ENCODE data around the gene SETDB2. TPM values are rescaled to one million over a fixed set of nuclear protein-coding genes. Genes with fewer than 3 reads are reported as not detected.
A peak's percentile ranks its signal among the peaks of the same experiment; 100 is the strongest.

SETDB2 gene
- total and polyA plus RNA-seq, 2 of the 4 experiments (the other 2 are of a cell fraction), result 4.3 to 5.7 TPM

DNA sequence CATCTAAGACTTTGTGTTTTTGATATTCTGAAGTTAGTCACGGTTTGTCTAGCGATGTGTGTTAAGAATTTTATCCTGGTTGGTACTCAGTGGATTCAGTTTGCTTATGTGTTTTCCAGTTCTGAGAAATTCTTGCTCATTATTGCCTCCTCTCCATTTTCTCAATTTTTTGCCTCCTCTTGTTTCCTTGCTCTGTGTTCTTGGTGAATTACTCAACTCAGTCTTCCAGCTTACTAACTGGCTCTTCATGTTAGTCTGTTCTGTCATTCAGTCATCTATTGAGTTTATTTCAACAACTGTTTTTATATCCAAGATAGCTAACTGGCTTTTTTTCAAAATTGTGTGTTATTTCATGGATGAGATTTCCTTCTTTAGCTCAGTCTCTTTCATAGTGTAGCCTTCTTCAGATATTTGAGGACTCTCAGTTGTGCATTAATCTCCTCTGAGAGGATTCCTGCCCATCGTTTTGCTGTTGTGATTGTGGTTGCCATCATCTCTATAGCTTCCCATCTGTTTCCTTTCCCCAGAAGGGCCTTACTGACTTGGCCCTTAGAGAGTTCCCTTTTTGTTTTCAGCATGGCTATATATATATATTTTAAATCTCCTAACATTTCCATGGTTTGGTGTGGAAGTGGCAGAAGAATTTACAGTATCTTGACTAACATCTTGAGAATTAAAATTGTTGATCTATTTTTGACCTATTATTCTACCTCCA lies 6.2 kb downstream of the SETDB2 start:
- no TSS peak for BruUV-seq (replicated peaks)
- no peak for TF ChIP-seq RCOR1 (IDR thresholded peaks at IDR 0.05; ENCODE audit: insufficient replicate concordance, low read length)
- TF ChIP-seq SMC3 (IDR thresholded peaks at IDR 0.05; ENCODE audit: low read depth, low read length), result no peak
- no peak for TF ChIP-seq MAZ (IDR thresholded peaks at IDR 0.05; ENCODE audit: borderline replicate concordance, low read depth, low read length)
- no peak for TF ChIP-seq MXI1 (IDR thresholded peaks at IDR 0.05; ENCODE audit: borderline replicate concordance, low read depth, low read length)
- TF ChIP-seq BHLHE40 (IDR thresholded peaks at IDR 0.05; ENCODE audit: low read depth, low read length), result no peak
- no peak for TF ChIP-seq CEBPB (IDR thresholded peaks at IDR 0.05; ENCODE audit: low read depth, low read length)
- no peak for TF ChIP-seq RFX5 (IDR thresholded peaks at IDR 0.05; ENCODE audit: low read depth, low read length)
- TF ChIP-seq CHD1 (IDR thresholded peaks at IDR 0.05; ENCODE audit: low read depth, low read length), result no peak
- TF ChIP-seq MAFK (IDR thresholded peaks at IDR 0.05; ENCODE audit: low read depth, low read length), result no peak
- TF ChIP-seq, protein P1, sequence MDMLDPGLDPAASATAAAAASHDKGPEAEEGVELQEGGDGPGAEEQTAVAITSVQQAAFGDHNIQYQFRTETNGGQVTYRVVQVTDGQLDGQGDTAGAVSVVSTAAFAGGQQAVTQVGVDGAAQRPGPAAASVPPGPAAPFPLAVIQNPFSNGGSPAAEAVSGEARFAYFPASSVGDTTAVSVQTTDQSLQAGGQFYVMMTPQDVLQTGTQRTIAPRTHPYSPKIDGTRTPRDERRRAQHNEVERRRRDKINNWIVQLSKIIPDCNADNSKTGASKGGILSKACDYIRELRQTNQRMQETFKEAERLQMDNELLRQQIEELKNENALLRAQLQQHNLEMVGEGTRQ (IDR thresholded peaks at IDR 0.05; ENCODE audit: low read depth, low read length), result no peak
- no peak for TF ChIP-seq POLR2A (IDR thresholded peaks at IDR 0.05; ENCODE audit: low read depth, low read length)
- no peak for TF ChIP-seq FOS (IDR thresholded peaks at IDR 0.05; ENCODE audit: low read depth, low read length)
- TF ChIP-seq, protein P2, sequence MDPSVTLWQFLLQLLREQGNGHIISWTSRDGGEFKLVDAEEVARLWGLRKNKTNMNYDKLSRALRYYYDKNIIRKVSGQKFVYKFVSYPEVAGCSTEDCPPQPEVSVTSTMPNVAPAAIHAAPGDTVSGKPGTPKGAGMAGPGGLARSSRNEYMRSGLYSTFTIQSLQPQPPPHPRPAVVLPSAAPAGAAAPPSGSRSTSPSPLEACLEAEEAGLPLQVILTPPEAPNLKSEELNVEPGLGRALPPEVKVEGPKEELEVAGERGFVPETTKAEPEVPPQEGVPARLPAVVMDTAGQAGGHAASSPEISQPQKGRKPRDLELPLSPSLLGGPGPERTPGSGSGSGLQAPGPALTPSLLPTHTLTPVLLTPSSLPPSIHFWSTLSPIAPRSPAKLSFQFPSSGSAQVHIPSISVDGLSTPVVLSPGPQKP (IDR thresholded peaks at IDR 0.05; ENCODE audit: borderline replicate concordance, low read depth, low read length), result no peak
- TF ChIP-seq NFE2L2 (IDR thresholded peaks at IDR 0.05; ENCODE audit: low read depth, low read length), result no peak
- TF ChIP-seq RAD21 (IDR thresholded peaks at IDR 0.05; ENCODE audit: low read length), result no peak

More for the DNA sequence above, 6.2 kb downstream of the SETDB2 start:
- peak overlapping the region; percentile 26; the same call in 1 of the 2 replicates for H4K91ac ChIP-seq (ENCODE audit: insufficient read depth, low read depth, low read length)
- H4K8ac ChIP-seq (ENCODE audit: low read depth in 2 of 2, low read length in 2 of 2), result peak overlapping the region in 1 of 2 experiments; percentile 32; a peak in 2 of 4 replicates
- no CpG with 5 or more reads among the region's 3 CpGs for WGBS, 2 experiments (ENCODE audit: extremely low coverage in 2 of 2, insufficient read length in 1 of 2)
- H3K9me1 ChIP-seq (ENCODE audit: insufficient read depth, low read length), result no peaks in the 10 kb centered on the region
- peaks cover 6% of the 10 kb centered on the region for H3K4me1 ChIP-seq (ENCODE audit: control insufficient read depth, insufficient read depth, low read length)
- peak overlapping the region; percentile 59; the same call in 1 of the 2 replicates for H4K5ac ChIP-seq (ENCODE audit: low read depth, low read length)
- H3K9ac ChIP-seq (ENCODE audit: low read depth, low read length), result no peak overlapping the region
- in situ Hi-C loops (cut with MboI; ENCODE audit: low sequenced_read_pairs) (no loop called here), intact Hi-C loops (cut with micrococcal nuclease) (no loop called here), dilution Hi-C loops (cut with HindIII; ENCODE audit: low sequenced_read_pairs, unreplicated experiment) (no loop called here)
- ATAC-seq (ENCODE audit: low read depth) (no peak), DNase-seq (no peak)
- H3K27ac ChIP-seq (ENCODE audit: insufficient read depth, low read length), result no peak overlapping the region
- ChIA-PET POLR2A (ENCODE audit: unreplicated experiment) (interaction anchor here (0.6 kb wide), 1 partner anchor 55 kb away, joined by 5 read pairs; no protein-coding TSS in a partner anchor), CTCF (no interaction called here)
- H3K36me3 ChIP-seq (ENCODE audit: control insufficient read depth, insufficient read depth, low read length), result no peaks in the 10 kb centered on the region
- H2AK5ac ChIP-seq (ENCODE audit: low read depth, low read length), result no peak overlapping the region
- H2AFZ ChIP-seq (replicated peaks; ENCODE audit: low read length, poor library complexity), result no peak overlapping the region
- H3K27me3 ChIP-seq (ENCODE audit: control insufficient read depth, insufficient read depth, low read length), result no peaks in the 10 kb centered on the region
- H3K18ac ChIP-seq (ENCODE audit: low read depth, low read length), result peak overlapping the region; percentile 92; the same call in 1 of the 2 replicates
- no peaks in the 10 kb centered on the region for H3K9me3 ChIP-seq (ENCODE audit: control insufficient read depth, insufficient read depth, low read length)
- peak overlapping the region; percentile 6; the same call in 2 of the 3 replicates for H2BK15ac ChIP-seq (ENCODE audit: low read depth, low read length)
- H3K4me2 ChIP-seq (ENCODE audit: low read depth, low read length), result no peak overlapping the region; the same call in 1 of the 2 replicates
- H2BK5ac ChIP-seq (ENCODE audit: low read depth, low read length, poor library complexity, severe bottlenecking), result peak overlapping the region; percentile 64
- H3K4ac ChIP-seq (ENCODE audit: low read depth, low read length), result peak overlapping the region; percentile 1; the same call in 1 of the 2 replicates
- no peak overlapping the region for H3K4me3 ChIP-seq (ENCODE audit: insufficient read depth, low read depth, low read length)
- no peak overlapping the region for H2AK9ac ChIP-seq (replicated peaks; ENCODE audit: low read depth, low read length, poor library complexity)
- peak overlapping the region; percentile 54 for H2BK20ac ChIP-seq (ENCODE audit: low read depth, low read length)
- peak overlapping the region; percentile 61; the same call in 1 of the 2 replicates for H2BK120ac ChIP-seq (ENCODE audit: low read depth, low read length)
- H3K56ac ChIP-seq (ENCODE audit: extremely low read depth, insufficient read depth, low read length), result no peak overlapping the region
- no peaks in the 10 kb centered on the region for H4K20me1 ChIP-seq (ENCODE audit: insufficient read depth, low read length)
- peak overlapping the region; percentile 50; the same call in 1 of the 2 replicates for H3K14ac ChIP-seq (replicated peaks; ENCODE audit: low read depth, low read length)
- no peak overlapping the region; the same call in 1 of the 2 replicates for H3K23ac ChIP-seq (ENCODE audit: low read depth, low read length)
- peaks cover 14 to 36% of the 10 kb centered on the region in 2 experiments for H3K79me1 ChIP-seq (ENCODE audit: low read depth in 1 of 2, low read length in 2 of 2)

Measured in IMR-90 (cell line).